Stimulated activated naive CD4-positive, alpha-beta T cell treated with Interleukin-2 at 50 U/mL for 16 hours (primary cell): ENCODE measurements around the gene KCNMB2.
"Not testable (repeated sequence)": the region's sequence is repeated elsewhere in the genome, so short reads cannot be mapped to it uniquely, and the experiment has no call there.

Experiments used
- DNase-seq: peaks from one replicate; lab custom pipeline; 2025; lab: John Stamatoyannopoulos, UW

KCNMB2 gene

DNA sequence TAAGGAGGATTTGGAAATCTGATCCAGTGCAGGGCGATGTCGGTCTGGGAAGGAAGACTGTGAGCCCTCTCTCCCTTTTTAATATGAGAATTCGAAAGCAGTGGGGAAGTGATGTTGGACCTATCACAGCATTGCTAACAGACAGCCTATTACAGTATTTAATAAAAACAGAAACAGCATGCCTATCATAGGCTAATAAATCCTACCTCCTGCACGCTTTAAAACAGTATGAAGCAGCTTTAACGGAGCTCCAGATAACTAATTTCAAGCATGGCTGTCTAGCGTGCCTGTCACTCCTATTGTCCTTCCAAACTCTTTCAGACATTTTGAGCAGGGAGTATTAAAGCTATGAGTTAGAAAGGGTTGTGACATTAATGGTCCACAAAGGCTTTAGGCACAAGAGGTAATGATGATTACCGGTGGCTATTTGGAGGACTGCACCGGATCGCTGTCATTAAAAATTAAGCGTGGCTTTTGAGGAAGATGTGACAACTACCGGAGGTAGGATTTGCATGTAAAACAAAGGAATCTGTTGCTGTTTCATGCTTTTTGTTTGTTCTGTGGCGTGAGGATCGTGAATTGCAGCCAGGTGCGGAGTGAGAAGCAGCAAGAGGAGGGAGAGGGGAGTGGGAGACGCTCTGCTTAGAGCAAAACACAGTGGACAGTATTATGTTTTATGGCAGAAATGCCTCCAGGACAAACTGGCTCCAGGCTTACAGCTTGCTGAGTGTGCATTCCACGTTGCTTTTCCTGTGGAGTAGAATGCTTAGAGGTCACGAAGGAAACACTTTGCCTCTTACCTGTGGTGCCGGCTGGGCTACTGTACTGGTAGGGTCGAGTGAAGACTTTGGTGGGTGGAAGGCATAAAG lies at the start of gene KCNMB2:
TSS of gene KCNMB2 (plus strand) at position 226 of the 869 bp plus-strand sequence.
- DNase-seq, result no peak

GRCh38 chr3:178486903-178487302 lies 49.3 kb upstream of the KCNMB2 start:
- DNase-seq, result no peak

GRCh38 chr3:178487752-178488151 lies 48.5 kb upstream of the KCNMB2 start:
- no peak for DNase-seq

DNA sequence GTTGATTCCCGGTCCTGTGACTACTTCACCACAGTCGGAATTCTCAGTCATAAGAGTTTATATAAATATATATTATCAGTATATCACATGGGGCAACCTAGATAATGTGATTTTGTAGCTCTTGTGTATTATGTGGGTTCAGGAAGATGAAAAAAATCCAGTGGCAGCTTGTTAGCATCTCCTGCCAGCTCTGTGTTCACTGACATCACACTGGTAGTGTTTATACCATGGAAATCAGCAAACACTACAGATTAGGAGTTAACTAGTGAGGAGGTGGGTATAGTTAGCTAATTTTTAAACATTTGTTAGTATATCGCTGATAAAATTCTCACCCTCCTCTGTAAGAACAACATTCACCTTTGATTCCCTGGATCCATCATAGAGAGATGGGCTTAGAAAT lies 44.5 kb upstream of the KCNMB2 start:
- no peak for DNase-seq

DNA sequence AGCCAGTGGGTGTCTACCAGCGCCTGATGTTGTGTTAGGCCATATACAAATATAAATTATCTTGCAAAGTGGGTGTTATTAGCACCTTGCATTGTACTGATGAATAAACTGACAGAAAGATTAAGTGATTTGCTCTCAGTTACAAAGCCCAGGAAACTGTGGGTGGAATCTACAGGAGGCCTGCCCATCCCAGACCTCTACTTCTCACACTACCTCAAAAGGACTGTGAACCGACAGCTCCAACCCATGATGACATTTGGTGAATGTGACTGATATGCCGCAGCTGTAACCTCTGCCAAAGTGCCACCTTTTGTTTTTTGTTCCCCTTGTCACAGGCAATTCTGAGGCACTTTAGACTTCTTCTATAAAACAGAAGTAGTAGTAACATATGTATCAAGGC lies 43.7 kb upstream of the KCNMB2 start:
- no peak for DNase-seq

DNA sequence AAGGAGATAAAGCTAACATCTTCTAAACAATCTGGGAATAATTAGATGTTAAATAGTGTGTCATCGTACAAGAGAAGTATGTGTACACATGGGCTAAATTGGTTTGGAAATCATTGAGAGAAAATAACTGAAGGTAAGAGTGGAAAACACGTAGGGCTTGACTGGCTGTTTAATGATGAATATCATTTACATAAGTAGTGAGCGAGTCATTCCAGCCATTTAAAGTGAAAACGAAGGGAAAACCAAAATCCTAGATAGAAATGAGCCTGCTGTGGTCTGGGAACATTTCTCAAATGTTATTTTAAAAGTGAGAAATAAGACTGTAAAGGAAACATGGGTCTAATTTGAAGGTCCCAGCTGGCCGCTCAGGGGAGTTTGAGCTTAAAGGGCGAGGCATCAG lies 41.9 kb upstream of the KCNMB2 start:
- DNase-seq, result no peak

- no peak for DNase-seq
Measured at GRCh38 chr3:178496911-178497310, 39.3 kb upstream of the KCNMB2 start.

GRCh38 chr3:178498871-178499270 lies 37.4 kb upstream of the KCNMB2 start:
- no peak for DNase-seq

DNA sequence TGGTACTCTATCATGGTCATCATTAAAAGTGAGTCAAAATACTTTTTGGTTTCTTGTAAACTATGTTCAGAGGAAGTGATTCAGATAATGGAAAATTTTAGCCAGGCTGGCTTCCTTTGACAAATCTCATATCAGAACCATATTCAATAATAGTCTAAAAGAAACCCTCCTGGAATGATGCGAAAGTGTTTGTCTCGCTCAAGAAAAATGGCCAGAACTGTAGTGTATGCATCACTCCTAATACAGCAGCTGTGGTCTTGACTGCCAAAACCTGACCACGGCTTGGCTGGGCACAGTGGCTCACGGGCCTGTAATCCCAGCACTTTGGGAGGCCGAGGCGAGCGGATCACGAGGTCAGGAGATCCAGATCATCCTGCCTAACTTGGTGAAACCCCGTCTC lies 35.6 kb upstream of the KCNMB2 start:
- no peak for DNase-seq

- DNase-seq, result no peak
Measured at GRCh38 chr3:178504128-178504527, 32.1 kb upstream of the KCNMB2 start.

- DNase-seq, result no peak
Measured at GRCh38 chr3:178505832-178506231, 30.4 kb upstream of the KCNMB2 start.

- DNase-seq, result no peak
Measured at GRCh38 chr3:178507507-178508442, 28.5 kb upstream of the KCNMB2 start.

GRCh38 chr3:178508443-178508825 lies 27.8 kb upstream of the KCNMB2 start:
- DNase-seq, result no peak

- no peak for DNase-seq
Measured at GRCh38 chr3:178510496-178510895, 25.7 kb upstream of the KCNMB2 start.

DNA sequence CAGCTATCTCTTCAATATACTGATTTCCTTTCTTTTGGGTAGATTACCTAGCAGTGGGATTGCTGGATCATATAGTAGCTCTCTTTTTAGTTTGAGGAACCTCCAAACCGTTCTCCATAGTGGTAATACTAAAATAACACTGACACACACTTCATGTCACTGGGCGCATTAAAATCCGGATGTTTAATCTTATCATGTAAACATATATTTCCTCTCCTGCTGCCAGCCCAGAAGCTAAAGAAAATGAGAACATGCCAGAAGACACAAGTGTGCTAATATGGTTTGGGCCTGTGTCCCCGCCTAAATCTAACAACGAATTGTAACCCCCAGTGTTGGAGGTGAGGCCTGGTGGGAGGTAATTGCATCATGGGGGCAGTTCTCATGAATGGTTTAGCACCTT lies 23.6 kb upstream of the KCNMB2 start:
- no peak for DNase-seq

DNA sequence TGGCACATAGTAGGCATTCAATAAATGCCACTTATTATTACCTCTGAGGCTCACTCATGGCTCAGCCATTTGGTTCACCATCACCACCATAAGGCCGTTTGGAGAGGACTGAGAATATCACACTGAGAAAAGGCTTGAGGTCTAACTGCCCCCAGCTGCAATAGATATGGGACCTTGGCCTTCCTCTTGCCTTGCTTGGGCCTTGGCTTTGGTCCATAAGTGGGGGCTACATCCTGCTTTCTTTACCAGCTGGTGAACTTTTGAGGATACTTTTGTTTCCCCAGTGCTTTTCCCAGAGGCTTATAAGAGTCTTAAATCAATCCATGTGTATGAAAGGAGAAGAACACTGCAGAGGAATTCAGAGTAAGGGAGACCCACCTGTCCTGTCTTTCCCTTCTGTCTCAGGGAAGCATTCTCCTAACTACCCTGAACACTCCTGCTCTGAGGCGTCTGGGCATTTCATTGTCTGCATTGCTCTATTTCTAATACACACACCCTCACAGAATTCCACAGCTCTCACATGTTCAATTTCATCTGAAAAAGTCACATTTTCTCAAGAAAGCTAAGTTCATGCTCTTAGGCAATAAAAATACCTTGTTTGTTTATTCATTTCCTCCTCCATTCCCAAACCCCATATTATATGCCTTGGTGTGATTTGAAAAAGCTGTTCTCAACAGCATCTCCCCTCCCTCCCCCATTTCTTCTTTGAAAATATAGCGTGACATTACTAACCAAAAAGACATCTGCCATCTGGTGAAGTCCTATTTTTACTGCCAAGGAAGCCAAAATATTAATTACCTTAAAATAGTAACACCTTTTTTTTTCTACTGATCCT lies 22.5 kb upstream of the KCNMB2 start:
- DNase-seq, result no peak

DNA sequence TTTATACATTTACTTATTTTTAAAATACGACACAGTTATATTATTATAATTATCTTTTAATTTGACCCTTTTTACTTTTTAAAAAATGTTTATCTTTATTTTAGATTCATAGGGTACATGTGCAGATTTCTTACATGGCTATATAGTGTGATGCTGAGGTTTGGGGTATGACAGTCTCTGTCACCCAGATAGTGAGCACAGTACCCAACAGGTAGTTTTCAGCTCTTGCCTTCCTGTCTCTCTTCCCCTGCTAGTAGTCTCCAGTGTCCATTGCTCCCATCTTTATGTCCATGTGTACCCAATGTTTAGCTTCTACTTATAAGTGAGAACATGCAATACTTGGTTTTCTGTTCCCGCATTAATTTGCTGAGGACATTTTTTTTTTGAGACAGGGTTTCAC lies 21.8 kb upstream of the KCNMB2 start:
- no peak for DNase-seq

- DNase-seq, result not testable (repeated sequence)
Measured at GRCh38 chr3:178515076-178515744, 21.0 kb upstream of the KCNMB2 start.

- DNase-seq, result no peak
Measured at GRCh38 chr3:178517665-178518334, 18.4 kb upstream of the KCNMB2 start.

DNA sequence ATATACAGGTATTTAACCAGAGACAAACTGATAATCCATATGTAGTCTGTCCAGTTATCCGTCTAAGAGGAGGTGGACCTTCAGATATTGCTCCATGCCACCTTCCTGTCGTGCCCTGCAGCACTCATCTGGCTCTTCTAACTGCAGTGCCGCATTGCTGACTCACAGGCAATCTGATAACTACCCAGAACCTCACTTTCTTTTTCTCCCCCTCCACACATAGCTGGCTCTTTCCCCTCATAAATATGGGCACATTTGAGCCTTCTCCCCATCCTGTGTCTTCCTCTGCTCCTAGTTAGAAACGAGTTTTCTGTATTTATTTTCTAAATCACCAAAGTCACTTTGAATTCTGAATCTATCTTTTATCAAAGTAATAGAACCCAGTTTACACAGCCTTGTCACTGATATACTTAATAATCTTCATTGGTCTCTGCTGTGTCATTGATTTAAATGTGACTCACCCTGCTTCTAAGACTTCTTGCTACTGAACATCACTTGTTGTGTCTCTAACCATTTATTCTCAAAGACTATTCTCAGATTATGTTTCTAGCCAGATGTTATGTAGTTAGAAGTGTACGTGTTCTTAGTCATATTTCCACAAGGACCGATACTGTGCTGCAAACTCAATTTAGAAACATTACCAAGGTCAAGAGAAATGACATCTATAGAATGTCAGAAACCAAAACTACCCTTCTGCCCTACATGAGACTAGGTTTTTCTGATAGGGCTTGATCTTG lies 17.4 kb upstream of the KCNMB2 start:
- no peak for DNase-seq
